Endothelial cell of umbilical vein (primary cell): ENCODE data around the gene PLEKHG3. TPM values are rescaled to one million over a fixed set of nuclear protein-coding genes. Genes with fewer than 3 reads are reported as not detected.

ENCODE experiments used
- BruUV-seq: library from RNA; stranded (reverse); fragments of 400-500 nt; replicated peaks from 2 replicates; lab custom pipeline; 2021; lab: Mats Ljungman, UMichigan
- CTCF ChIA-PET: fragments of 300-600, 350-600 bp; sonication (Branson Sonifier 250); formaldehyde crosslinking; loops from one replicate; lab custom pipeline; 2021; ENCODE audit warnings: antibody characterized with exemption, inconsistent platforms; lab: Charles Lee
- POLR2A ChIA-PET: fragments of 300-600, 350-600 bp; sonication (Branson Sonifier 250); formaldehyde crosslinking; loops from one replicate; lab custom pipeline; 2021; ENCODE audit warnings: antibody characterized with exemption, inconsistent platforms; lab: Charles Lee
- DNase-seq: peaks from one replicate; pipeline ENCODE4 v3.0.0-alpha.2; 2011; ENCODE audit warnings: low read depth, low spot score
- FAIRE-seq: peaks from 2 replicates; lab custom pipeline; 2011; peaks lifted over from hg19 to GRCh38; lab: Jason Lieb, UNC
- H2AFZ ChIP-seq: 2 replicates; pipeline ENCODE4 v1.6.0; 2012; ENCODE audit warnings: low read depth, low read length, control low read depth, inconsistent platforms
- H3K27ac ChIP-seq: 2 replicates; pipeline ENCODE4 v1.5.1; 2011; ENCODE audit warnings: low read depth, mild to moderate bottlenecking, control low read depth, low read length, moderate library complexity; ENCODE audit not compliant: insufficient read depth
- H3K27me3 ChIP-seq, 2 experiments: 2 replicates each; pipeline versions ENCODE4 v1.6.0 to v1.6.1; 2011; ENCODE audit warnings: low read length in 2 of 2, mixed read lengths in 1 of 2; ENCODE audit not compliant: control insufficient read depth in 2 of 2, insufficient read depth in 2 of 2
- H3K36me3 ChIP-seq, 2 experiments: 2 replicates in 1 of 2; 3 replicates in 1 of 2; pipeline ENCODE4 v1.5.1; 2011; ENCODE audit warnings: low read length in 2 of 2, mild to moderate bottlenecking in 1 of 2, moderate library complexity in 1 of 2; ENCODE audit not compliant: control insufficient read depth in 2 of 2, insufficient read depth in 2 of 2; ENCODE audit errors: extremely low read depth in 1 of 2
- H3K4me1 ChIP-seq: 3 replicates; pipeline ENCODE4 v1.5.1; 2011; ENCODE audit warnings: mild to moderate bottlenecking, low read length; ENCODE audit not compliant: control insufficient read depth, insufficient read depth; ENCODE audit errors: extremely low read depth
- H3K4me2 ChIP-seq: 2 replicates; pipeline ENCODE4 v1.6.1; 2011; ENCODE audit warnings: low read length, control low read depth, mixed read lengths; ENCODE audit not compliant: insufficient read depth
- H3K4me3 ChIP-seq, 3 experiments: fragments of 200-600 bp in 1 of 3; sonication (generic), shearing (Covaris generic) in 1 of 3; replicated peaks in 1 of 3; 2 replicates each; pipeline ENCODE4 v1.5.1; 2011 to 2016; ENCODE audit warnings: control low read depth in 3 of 3, low read length in 3 of 3, mild to moderate bottlenecking in 2 of 3, inconsistent platforms in 1 of 3, low read depth in 1 of 3, moderate library complexity in 1 of 3; ENCODE audit not compliant: insufficient read depth in 1 of 3
- H3K79me2 ChIP-seq: 2 replicates; pipeline ENCODE4 v1.6.0; 2012; ENCODE audit warnings: low read length, inconsistent platforms; ENCODE audit not compliant: control insufficient read depth, insufficient read depth
- H3K9ac ChIP-seq: replicated peaks from 2 replicates; pipeline ENCODE3; 2011; ENCODE audit warnings: low read length, control low read depth; ENCODE audit not compliant: insufficient read depth; ENCODE audit errors: extremely low read depth
- H3K9me1 ChIP-seq: replicated peaks from 3 replicates; pipeline ENCODE4 v1.6.0; 2011; ENCODE audit warnings: mild to moderate bottlenecking, low read length; ENCODE audit not compliant: control insufficient read depth, insufficient read depth; ENCODE audit errors: extremely low read depth
- H3K9me3 ChIP-seq: replicated peaks from 2 replicates; pipeline ENCODE4 v1.5.1; 2012; ENCODE audit warnings: low read length, inconsistent platforms; ENCODE audit not compliant: control insufficient read depth, insufficient read depth
- H4K20me1 ChIP-seq: replicated peaks from 2 replicates; pipeline ENCODE3; 2011; ENCODE audit warnings: mild to moderate bottlenecking, low read length; ENCODE audit not compliant: control insufficient read depth, insufficient read depth; ENCODE audit errors: extremely low read depth
- EZH2 ChIP-seq: IDR thresholded peaks from 2 replicates; pipeline ENCODE4 v1.6.1; 2012; ENCODE audit warnings: borderline replicate concordance, low read depth, mild to moderate bottlenecking, moderate library complexity, low read length, inconsistent platforms; ENCODE audit not compliant: severe bottlenecking
- GATA2 ChIP-seq: IDR thresholded peaks from 2 replicates; pipeline ENCODE4 v1.7.0; 2011; ENCODE audit warnings: low read depth, mild to moderate bottlenecking, moderate library complexity, mixed read lengths, low read length; ENCODE audit not compliant: insufficient read length, insufficient read depth
- POLR2A ChIP-seq: IDR thresholded peaks from 2 replicates; pipeline ENCODE4 v1.6.1; 2012; ENCODE audit warnings: low read depth, mild to moderate bottlenecking, control low read depth, low read length
- POLR2AphosphoS5 ChIP-seq: IDR thresholded peaks from 2 replicates; pipeline ENCODE4 v1.6.1; 2012; ENCODE audit warnings: low read depth, mild to moderate bottlenecking, control low read depth, low read length, moderate library complexity; ENCODE audit not compliant: insufficient read depth
- dilution Hi-C: fragments of 300-500 bp; cut with MboI; formaldehyde crosslinking; loops from one replicate; pipeline ENCODE4 v1.15.0; 2019; ENCODE audit warnings: low sequenced_read_pairs; ENCODE audit not compliant: extremely low pct_ligation_motif_present
- intact Hi-C: fragments of 100-400 bp; cut with micrococcal nuclease; formaldehyde crosslinking; loops from one replicate; pipeline ENCODE4 v1.10.0; 2022
- polyA plus RNA-seq, 4 experiments: library from polyadenylated mRNA; depleted of rRNA in 3 of 4; stranded (reverse) in 3 of 4; unstranded in 1 of 4; fragments of >200 nt; gene quantifications; 2 replicates each; pipeline versions ENCODE4 v1.2.1 to v1.2.3, GENCODE V29; 2011 to 2012; ENCODE audit warnings: missing spikeins in 1 of 4
- total RNA-seq: library from RNA; stranded (reverse); gene quantifications from 2 replicates; pipeline ENCODE4 v1.2.3, GENCODE V29; 2021
- TF ChIP-seq, protein P1 (sequence below), 2 donors: IDR thresholded peaks; 1 replicate in 1 of 2; 2 replicates in 1 of 2; pipeline ENCODE4 v1.5.1; 2011; ENCODE audit warnings: low read length in 2 of 2, mild to moderate bottlenecking in 2 of 2, moderate library complexity in 2 of 2, control low read depth in 1 of 2, inconsistent platforms in 1 of 2, low read depth in 1 of 2; ENCODE audit not compliant: insufficient read depth in 1 of 2; ENCODE audit errors: extremely low read depth in 1 of 2
- TF ChIP-seq, protein P2 (sequence below): IDR thresholded peaks from 2 replicates; pipeline ENCODE4 v1.6.1; 2011; ENCODE audit not compliant: insufficient read depth, insufficient read length

Gene PLEKHG3
- total and polyA plus RNA-seq, 2 donors (not counting 3 experiments of a cell fraction or from before 2014, with no cell fraction given) = 6.6 to 8.0 TPM

- ChIA-PET CTCF (interaction anchor here (0.6 to 2.1 kb wide), 5 partner anchors 15 to 57 kb away, joined by 3 to 6 read pairs (median 4); no protein-coding TSS in a partner anchor), POLR2A (interaction anchor here (1.2 kb wide), 1 partner anchor 166 kb away, joined by 3 read pairs; the partner anchor contains the start of gene HSPA2)
- no peaks in the 10 kb centered on the region for H3K36me3 ChIP-seq
- H3K4me2 ChIP-seq = peak overlapping the region; percentile 90
- peaks cover 18 to 29% of the 10 kb centered on the region in 2 experiments for H3K27me3 ChIP-seq
- H3K4me3 ChIP-seq = peak overlapping the region; percentile 78 to 94 (median 84)
- intact Hi-C loops = loop anchor here (2.0 kb wide), 1 partner anchor 57 kb away; no protein-coding TSS in a partner anchor
- TF ChIP-seq EZH2 (no peak), POLR2A (no peak), POLR2AphosphoS5 (no peak), GATA2 (no peak)
- TF ChIP-seq, protein P1, sequence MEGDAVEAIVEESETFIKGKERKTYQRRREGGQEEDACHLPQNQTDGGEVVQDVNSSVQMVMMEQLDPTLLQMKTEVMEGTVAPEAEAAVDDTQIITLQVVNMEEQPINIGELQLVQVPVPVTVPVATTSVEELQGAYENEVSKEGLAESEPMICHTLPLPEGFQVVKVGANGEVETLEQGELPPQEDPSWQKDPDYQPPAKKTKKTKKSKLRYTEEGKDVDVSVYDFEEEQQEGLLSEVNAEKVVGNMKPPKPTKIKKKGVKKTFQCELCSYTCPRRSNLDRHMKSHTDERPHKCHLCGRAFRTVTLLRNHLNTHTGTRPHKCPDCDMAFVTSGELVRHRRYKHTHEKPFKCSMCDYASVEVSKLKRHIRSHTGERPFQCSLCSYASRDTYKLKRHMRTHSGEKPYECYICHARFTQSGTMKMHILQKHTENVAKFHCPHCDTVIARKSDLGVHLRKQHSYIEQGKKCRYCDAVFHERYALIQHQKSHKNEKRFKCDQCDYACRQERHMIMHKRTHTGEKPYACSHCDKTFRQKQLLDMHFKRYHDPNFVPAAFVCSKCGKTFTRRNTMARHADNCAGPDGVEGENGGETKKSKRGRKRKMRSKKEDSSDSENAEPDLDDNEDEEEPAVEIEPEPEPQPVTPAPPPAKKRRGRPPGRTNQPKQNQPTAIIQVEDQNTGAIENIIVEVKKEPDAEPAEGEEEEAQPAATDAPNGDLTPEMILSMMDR (IDR thresholded peaks at IDR 0.05; ENCODE audit: extremely low read depth in 1 of 2, insufficient read depth in 1 of 2, low read depth in 1 of 2, low read length in 2 of 2) = no peak
- TF ChIP-seq, protein P2, sequence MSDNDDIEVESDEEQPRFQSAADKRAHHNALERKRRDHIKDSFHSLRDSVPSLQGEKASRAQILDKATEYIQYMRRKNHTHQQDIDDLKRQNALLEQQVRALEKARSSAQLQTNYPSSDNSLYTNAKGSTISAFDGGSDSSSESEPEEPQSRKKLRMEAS = no peak
- dilution Hi-C loops = no loop called here
- H2AFZ ChIP-seq = peak overlapping the region; percentile 76
- no peak for FAIRE-seq
- H3K9me3 ChIP-seq = no peaks in the 10 kb centered on the region
- H3K4me1 ChIP-seq = peaks cover 21% of the 10 kb centered on the region
- no peak overlapping the region for H3K27ac ChIP-seq
- DNase-seq = no peak
- no peaks in the 10 kb centered on the region for H3K9me1 ChIP-seq
- H3K9ac ChIP-seq = no peak overlapping the region
- H4K20me1 ChIP-seq = no peaks in the 10 kb centered on the region
- BruUV-seq = no TSS peak
- peaks cover 5% of the 10 kb centered on the region for H3K79me2 ChIP-seq
Observed at GRCh38 chr14:64705381-64706118, 1.3 kb downstream of the PLEKHG3 start.
